AG10803 (cell line): ENCODE measurements around the gene RNF11.

ENCODE experiments used
- DNase-seq: peaks from one replicate; pipeline ENCODE4 v3.0.0; 2010; ENCODE audit warnings: low read depth
- H3K4me3 ChIP-seq: 2 replicates; pipeline ENCODE4 v1.5.1; 2011; ENCODE audit warnings: mild to moderate bottlenecking, low read length, control low read depth
- CTCF ChIP-seq: conservative IDR thresholded peaks from 2 replicates; pipeline ENCODE4 v1.5.1; 2011; ENCODE audit warnings: mild to moderate bottlenecking, low read length, control low read depth, inconsistent platforms

RNF11 gene

GRCh38 chr1:51266791-51267190 lies 30.7 kb downstream of the RNF11 start:
- H3K4me3 ChIP-seq, result no peak overlapping the region
- no peak for DNase-seq
- TF ChIP-seq CTCF, result no peak

GRCh38 chr1:51268634-51269033 lies 32.6 kb downstream of the RNF11 start:
- no peak overlapping the region for H3K4me3 ChIP-seq
- TF ChIP-seq CTCF, result no peak
- peak; percentile 39 for DNase-seq

- H3K4me3 ChIP-seq, result no peak overlapping the region
- no peak for TF ChIP-seq CTCF
- peak; percentile 82 for DNase-seq
Measured at GRCh38 chr1:51270751-51271150, 34.7 kb downstream of the RNF11 start.

- no peak for DNase-seq
- no peak for TF ChIP-seq CTCF
- H3K4me3 ChIP-seq, result no peak overlapping the region
Measured at GRCh38 chr1:51272916-51273315, 36.8 kb downstream of the RNF11 start.

GRCh38 chr1:51274676-51275075 lies 38.6 kb downstream of the RNF11 start:
- DNase-seq, result no peak
- no peak for TF ChIP-seq CTCF
- H3K4me3 ChIP-seq, result no peak overlapping the region

- TF ChIP-seq CTCF, result no peak
- H3K4me3 ChIP-seq, result no peak overlapping the region
- DNase-seq, result no peak
Measured at GRCh38 chr1:51276286-51276685, 40.2 kb downstream of the RNF11 start.

GRCh38 chr1:51280321-51280978 lies 44.4 kb downstream of the RNF11 start:
- H3K4me3 ChIP-seq, result no peak overlapping the region
- TF ChIP-seq CTCF, result no peak
- DNase-seq, result no peak
